ENCODE measurements around the gene SPDYE16. TPM values are rescaled to one million over a fixed set of nuclear protein-coding genes. Genes with fewer than 3 reads are reported as not detected.
"Not testable (repeated sequence)": the region's sequence is repeated elsewhere in the genome, so short reads cannot be mapped to it uniquely, and the experiment has no call there.

The SPDYE16 gene
- total RNA-seq, 1 experiment from 2014 or later, result 0.10 TPM

- Histone ChIP-seq H3K27me3 (no peaks in the 10 kb centered on the region), H3K36me3 (no peaks in the 10 kb centered on the region), H3K27ac (no peak overlapping the region), H3K4me1 (peaks cover 25% of the 10 kb centered on the region), H3K9me3 (replicated peaks) (no peaks in the 10 kb centered on the region), H3K4me3 (no peak overlapping the region)
- DNase-seq, result peak; percentile 47 to 48
These were observed 29.9 kb downstream of the SPDYE16 start for GRCh38 chr7:76512941-76513816.

- not testable (repeated sequence) for H3K36me3 ChIP-seq; H3K27ac ChIP-seq; H3K9me3 ChIP-seq (replicated peaks); H3K4me3 ChIP-seq; H3K27me3 ChIP-seq; DNase-seq
- peaks cover 25% of the 10 kb centered on the region for H3K4me1 ChIP-seq
These were observed 30.9 kb downstream of the SPDYE16 start for GRCh38 chr7:76511911-76512885.

- H3K27me3 ChIP-seq; H3K36me3 ChIP-seq; H3K27ac ChIP-seq; H3K4me3 ChIP-seq; H3K9me3 ChIP-seq (replicated peaks): not testable (repeated sequence)
- peak in 1 of 2 experiments; percentile 0 for DNase-seq
- H3K4me1 ChIP-seq, result peaks cover 25% of the 10 kb centered on the region
These were observed 31.7 kb downstream of the SPDYE16 start for GRCh38 chr7:76511200-76511910.

GRCh38 chr7:76509931-76510877 lies 32.9 kb downstream of the SPDYE16 start, which contains the start of gene UPK3B:
TSS of gene UPK3B (plus strand) at chr7:76510552. CDS start at chr7:76510653, 101 bp downstream.
- no peaks in the 10 kb centered on the region for H3K36me3 ChIP-seq
- H3K27me3 ChIP-seq, result no peaks in the 10 kb centered on the region
- H3K4me3 ChIP-seq, result peak within 1 kb of the TSS; percentile 13
- DNase-seq, result peak; percentile 70 to 71
- H3K9me3 ChIP-seq (replicated peaks), result no peaks in the 10 kb centered on the region
- peaks cover 28% of the 10 kb centered on the region for H3K4me1 ChIP-seq
- peak within 1 kb of the TSS; percentile 12; the same call in 1 of the 2 replicates for H3K27ac ChIP-seq

GRCh38 chr7:76507723-76508406 lies 35.2 kb downstream of the SPDYE16 start:
- DNase-seq, result peak in 1 of 2 experiments; percentile 3
- H3K9me3 ChIP-seq (replicated peaks), result no peaks in the 10 kb centered on the region
- no peaks in the 10 kb centered on the region for H3K36me3 ChIP-seq
- no peak overlapping the region for H3K4me3 ChIP-seq
- H3K27me3 ChIP-seq, result no peaks in the 10 kb centered on the region
- H3K27ac ChIP-seq, result no peak overlapping the region
- H3K4me1 ChIP-seq, result peaks cover 23% of the 10 kb centered on the region

GRCh38 chr7:76506643-76507042 lies 36.5 kb downstream of the SPDYE16 start:
- H3K4me1 ChIP-seq, result peaks cover 23% of the 10 kb centered on the region
- H3K36me3 ChIP-seq; H3K27me3 ChIP-seq; H3K4me3 ChIP-seq; H3K9me3 ChIP-seq (replicated peaks): not testable (repeated sequence)
- DNase-seq, result peak in 1 of 2 experiments; percentile 1
- H3K27ac ChIP-seq, result peak overlapping the region; percentile 18; the same call in 1 of the 2 replicates

GRCh38 chr7:76506081-76506440 lies 37.0 kb downstream of the SPDYE16 start:
- no peaks in the 10 kb centered on the region for H3K9me3 ChIP-seq (replicated peaks)
- H3K36me3 ChIP-seq, result no peaks in the 10 kb centered on the region

GRCh38 chr7:76505168-76506080 lies 37.7 kb downstream of the SPDYE16 start:
- Histone ChIP-seq H3K27ac (no peak overlapping the region; the same call in 1 of the 2 replicates), H3K4me3 (no peak overlapping the region), H3K4me1 (peaks cover 20% of the 10 kb centered on the region), H3K27me3 (no peaks in the 10 kb centered on the region), H3K36me3 (no peaks in the 10 kb centered on the region), H3K9me3 (replicated peaks) (no peaks in the 10 kb centered on the region)
- no peak for DNase-seq

More at GRCh38 chr7:76506081-76506440, 37.0 kb downstream of the SPDYE16 start:
- H3K4me1 ChIP-seq, result peaks cover 23% of the 10 kb centered on the region
- peak; percentile 17 to 47 for DNase-seq
- H3K4me3 ChIP-seq, result no peak overlapping the region
- H3K27me3 ChIP-seq, result no peaks in the 10 kb centered on the region
- peak overlapping the region; percentile 18; the same call in 1 of the 2 replicates for H3K27ac ChIP-seq

- not testable (repeated sequence) for H3K9me3 ChIP-seq (replicated peaks)
These were observed 38.5 kb downstream of the SPDYE16 start for GRCh38 chr7:76504351-76505167.

GRCh38 chr7:76503244-76503643 lies 39.9 kb downstream of the SPDYE16 start:
- not testable (repeated sequence) for H3K27ac ChIP-seq; DNase-seq; H3K36me3 ChIP-seq; H3K4me1 ChIP-seq; H3K4me3 ChIP-seq; H3K27me3 ChIP-seq; H3K9me3 ChIP-seq (replicated peaks)

More at GRCh38 chr7:76504351-76505167, 38.5 kb downstream of the SPDYE16 start:
- H3K36me3 ChIP-seq, DNase-seq, H3K27me3 ChIP-seq, H3K27ac ChIP-seq, H3K4me3 ChIP-seq: not testable (repeated sequence)
- peaks cover 11% of the 10 kb centered on the region for H3K4me1 ChIP-seq

- H3K36me3 ChIP-seq; H3K9me3 ChIP-seq (replicated peaks); H3K4me1 ChIP-seq; DNase-seq; H3K27me3 ChIP-seq; H3K4me3 ChIP-seq; H3K27ac ChIP-seq: not testable (repeated sequence)
These were observed 40.3 kb downstream of the SPDYE16 start for GRCh38 chr7:76502836-76503235.
